HAP-1 (cell line): ENCODE measurements around the gene NDUFA13.
"Not testable (repeated sequence)": the region's sequence is repeated elsewhere in the genome, so short reads cannot be mapped to it uniquely, and the experiment has no call there.

Source experiments
- DNase-seq, 2 experiments: peaks; one replicate each; pipeline ENCODE4 v3.0.0-alpha.2; 2016 to 2020; ENCODE audit warnings: low spot score in 2 of 2
- H3K27me3 ChIP-seq: fragments of 250-450 bp; sonication (Bioruptor Pico); 2 replicates; pipeline ENCODE4 v1.5.1; 2020; ENCODE audit warnings: low read depth, mild to moderate bottlenecking, moderate library complexity
- H3K36me3 ChIP-seq: fragments of 250-450 bp; sonication (Bioruptor Pico); replicated peaks from 2 replicates; pipeline ENCODE4 v1.5.1; 2020; ENCODE audit warnings: mild to moderate bottlenecking
- H3K4me1 ChIP-seq: fragments of 250-450 bp; sonication (Bioruptor Pico); 2 replicates; pipeline ENCODE4 v1.5.1; 2020; ENCODE audit warnings: mild to moderate bottlenecking
- H3K4me3 ChIP-seq: fragments of 250-450 bp; sonication (Bioruptor Pico); 2 replicates; pipeline ENCODE4 v1.5.1; 2020; ENCODE audit warnings: mild to moderate bottlenecking, moderate library complexity
- H3K9me3 ChIP-seq: fragments of 250-450 bp; sonication (Bioruptor Pico); 2 replicates; pipeline ENCODE4 v1.5.1; 2020; ENCODE audit warnings: mild to moderate bottlenecking, moderate library complexity
- in situ Hi-C: fragments of 300-500 bp; cut with MboI; formaldehyde crosslinking; loops from 3 replicates; pipeline ENCODE4 v1.14.3; 2020; ENCODE audit warnings: low sequenced_read_pairs, inconsistent platforms, mixed read lengths

The NDUFA13 gene

DNA sequence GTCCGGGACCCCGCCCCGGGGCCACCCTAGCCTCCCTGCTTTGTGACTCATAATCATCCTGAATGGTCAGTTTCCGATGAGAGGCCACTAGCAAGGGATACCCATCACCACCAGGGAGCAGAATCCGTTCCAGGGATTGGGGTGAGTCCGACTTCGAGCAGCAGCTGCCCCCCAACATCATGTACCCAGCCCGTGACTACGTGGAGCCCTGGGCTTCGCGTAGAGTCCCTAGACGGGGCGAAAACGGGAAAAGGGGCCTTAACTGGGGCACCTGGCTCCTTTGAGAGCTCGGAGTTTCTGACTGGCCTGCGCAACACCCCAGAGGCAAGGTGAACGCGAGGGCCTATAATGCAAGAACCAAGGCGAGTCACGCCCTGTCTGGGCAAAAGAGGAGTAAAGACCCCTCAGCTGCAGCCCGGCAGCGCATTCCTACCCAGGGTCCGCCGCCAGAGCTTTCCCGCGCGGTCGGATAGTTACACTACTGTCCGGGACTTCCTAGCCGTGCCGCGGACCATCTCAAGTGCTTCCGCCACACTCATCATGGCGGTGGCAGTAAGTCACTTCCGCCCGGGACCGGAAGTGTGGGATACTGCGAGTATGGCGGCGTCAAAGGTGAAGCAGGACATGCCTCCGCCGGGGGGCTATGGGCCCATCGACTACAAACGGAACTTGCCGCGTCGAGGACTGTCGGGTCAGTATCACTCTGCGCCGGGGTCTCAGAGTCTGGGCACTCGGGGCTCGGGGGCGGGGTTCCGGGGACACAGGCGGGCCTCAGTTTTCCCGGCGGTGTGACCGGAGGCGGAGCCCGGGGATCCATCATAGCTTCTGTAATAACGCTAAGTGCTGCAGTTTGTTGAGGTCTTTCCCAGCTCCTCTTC is at the start of gene NDUFA13:
NDUFA13 (plus strand) TSS at position 584 of the 878 bp plus-strand sequence; CDS start at position 598, 14 bp downstream.
- Histone ChIP-seq H3K27me3 (no peaks in the 10 kb centered on the region), H3K36me3 (peaks cover 14% of the 10 kb centered on the region), H3K4me1 (peaks cover 10% of the 10 kb centered on the region), H3K4me3 (peak within 1 kb of the TSS; percentile 82), H3K9me3 (no peaks in the 10 kb centered on the region)
- in situ Hi-C loops, result no loop called here
- peak; percentile 80 to 95 for DNase-seq

DNA sequence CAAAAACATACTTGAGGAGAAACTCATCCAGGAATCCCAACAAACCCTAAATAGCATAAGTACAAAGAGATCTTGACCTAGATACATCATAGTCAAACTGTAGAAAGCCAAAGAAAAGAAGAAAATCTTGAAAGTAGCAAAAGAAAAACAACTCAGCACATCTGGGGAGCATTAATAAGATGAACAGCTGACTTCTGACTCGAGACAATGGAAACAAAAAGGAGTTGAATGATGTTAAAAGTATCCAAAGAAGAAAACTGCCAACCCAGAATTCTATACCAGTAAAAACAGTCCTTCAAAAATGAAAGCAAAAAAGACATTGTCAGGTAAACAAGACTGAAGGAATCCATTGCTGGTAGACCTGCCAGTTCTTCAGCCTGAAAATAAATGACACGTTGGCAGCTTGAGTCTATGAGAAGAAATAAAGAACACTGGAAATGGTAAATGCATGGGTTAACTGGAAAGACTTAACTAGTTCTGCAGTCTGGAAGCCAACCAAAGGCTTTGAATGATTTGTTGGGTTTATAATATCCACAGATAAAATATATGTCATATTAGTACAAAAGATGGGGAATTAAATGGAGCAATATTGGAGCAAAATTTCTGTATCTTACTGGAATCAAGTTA is 47.5 kb upstream of the NDUFA13 start:
- in situ Hi-C loops, result no loop called here
- Histone ChIP-seq H3K27me3 (no peaks in the 10 kb centered on the region), H3K4me1 (peaks cover 13% of the 10 kb centered on the region), H3K4me3 (no peak overlapping the region), H3K9me3 (peaks cover 14% of the 10 kb centered on the region), H3K36me3 (peaks cover 42% of the 10 kb centered on the region)
- DNase-seq, result no peak

DNA sequence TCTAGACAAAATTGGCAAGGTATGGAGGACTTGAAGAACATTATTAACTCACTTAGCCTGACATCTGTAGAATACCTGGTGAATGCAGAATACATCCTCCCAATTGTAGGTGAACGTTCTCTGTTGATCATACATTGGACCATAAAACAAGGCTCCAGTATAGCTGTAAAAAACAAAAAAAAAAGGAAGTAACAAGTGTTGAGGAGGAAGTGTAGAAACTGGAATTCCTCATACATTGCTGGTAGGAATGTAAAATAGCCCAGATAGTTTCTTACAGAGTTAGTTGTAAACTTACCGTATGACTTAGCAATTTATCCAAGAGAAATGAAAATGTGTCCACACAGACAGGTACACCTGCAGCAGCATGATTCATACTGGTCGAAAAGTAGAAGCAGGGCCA is 45.4 kb upstream of the NDUFA13 start:
- peaks cover 42% of the 10 kb centered on the region for H3K36me3 ChIP-seq
- no peak overlapping the region for H3K4me3 ChIP-seq
- no peak for DNase-seq
- no peaks in the 10 kb centered on the region for H3K27me3 ChIP-seq
- H3K4me1 ChIP-seq, result peaks cover 7% of the 10 kb centered on the region
- in situ Hi-C loops, result no loop called here
- H3K9me3 ChIP-seq, result peaks cover 14% of the 10 kb centered on the region

DNA sequence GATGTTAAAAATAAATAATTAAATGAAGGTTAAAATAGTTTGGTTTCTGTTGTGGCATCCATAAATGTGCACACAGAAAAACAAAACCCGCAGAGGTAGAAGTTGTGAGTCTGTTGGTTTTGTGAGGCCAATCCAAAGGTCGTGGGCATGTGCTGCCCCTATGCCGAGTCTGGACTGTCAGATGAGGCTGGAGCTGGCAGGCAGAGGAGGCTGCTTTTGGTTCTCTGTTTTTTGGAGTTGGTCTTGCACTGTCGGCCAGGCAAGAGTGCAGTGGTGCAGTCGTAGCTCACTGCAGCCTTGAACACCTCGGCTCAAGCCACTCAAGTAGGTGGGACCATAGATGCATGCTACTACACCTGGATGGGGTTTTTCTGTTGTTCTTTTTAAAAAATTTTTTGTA is 44.3 kb upstream of the NDUFA13 start:
- Histone ChIP-seq H3K36me3 (peaks cover 42% of the 10 kb centered on the region), H3K4me3 (no peak overlapping the region), H3K4me1 (peaks cover 10% of the 10 kb centered on the region), H3K9me3 (peaks cover 14% of the 10 kb centered on the region), H3K27me3 (no peaks in the 10 kb centered on the region)
- in situ Hi-C loops, result no loop called here
- no peak for DNase-seq

DNA sequence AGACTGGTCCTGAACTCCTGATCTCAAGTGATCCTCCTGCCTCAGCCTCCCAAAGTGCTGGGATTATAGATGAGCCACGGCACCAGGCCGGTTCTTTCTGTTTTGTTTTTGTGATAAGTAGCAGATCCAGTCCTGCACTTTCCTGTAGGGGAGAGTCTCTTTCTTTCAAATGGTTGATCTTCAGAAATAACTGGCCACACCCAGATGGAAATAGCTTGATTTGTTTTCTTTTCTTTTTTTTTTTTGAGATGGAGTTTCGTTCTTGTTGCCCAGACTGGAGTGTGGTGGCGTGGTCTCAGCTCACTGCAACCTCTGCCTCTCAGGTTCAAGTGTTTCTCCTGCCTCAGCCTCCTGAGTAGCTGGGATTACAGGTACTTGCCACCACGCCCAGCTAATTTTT is 43.9 kb upstream of the NDUFA13 start:
- H3K4me1 ChIP-seq, result peaks cover 10% of the 10 kb centered on the region
- DNase-seq, H3K27me3 ChIP-seq, H3K4me3 ChIP-seq, in situ Hi-C loops: not testable (repeated sequence)
- H3K9me3 ChIP-seq, result peaks cover 14% of the 10 kb centered on the region
- H3K36me3 ChIP-seq, result peaks cover 39% of the 10 kb centered on the region

DNA sequence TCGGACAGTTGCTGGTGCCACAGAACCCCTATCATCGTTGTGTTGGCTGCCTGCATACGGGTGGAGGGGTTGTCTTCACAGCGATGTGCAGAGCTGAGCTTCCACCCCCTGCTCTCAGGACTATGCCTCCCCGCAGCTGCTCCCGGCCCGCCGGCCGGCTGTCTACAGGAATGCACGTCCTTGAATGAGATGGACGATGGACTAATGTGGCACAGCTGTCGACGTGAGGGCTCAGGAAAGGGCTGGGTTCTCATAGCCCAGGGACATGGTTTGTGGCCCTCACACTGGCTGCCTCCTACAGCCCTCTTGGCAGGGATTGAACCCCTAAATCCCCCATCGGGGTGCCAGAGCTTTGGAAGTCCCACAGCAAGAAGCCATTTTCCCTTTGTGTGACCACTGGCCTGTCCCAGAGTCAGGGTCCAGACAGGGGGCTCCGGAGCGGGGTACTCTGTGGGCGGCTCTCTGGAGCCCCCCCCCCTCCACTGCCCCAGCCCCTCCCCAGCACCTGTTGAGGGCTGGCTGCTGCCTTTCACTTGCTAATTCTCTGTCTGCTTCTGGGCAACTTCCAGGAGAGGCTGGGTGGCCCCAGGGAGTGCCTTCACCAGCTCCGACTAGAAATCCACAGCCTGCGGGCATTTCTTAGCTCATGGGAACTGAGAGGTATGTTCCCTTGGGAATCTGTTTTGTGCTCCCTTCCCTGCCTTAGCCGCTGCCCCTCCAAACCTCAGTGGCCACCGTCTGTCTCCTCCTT is 40.8 kb upstream of the NDUFA13 start:
- peaks cover 25% of the 10 kb centered on the region for H3K36me3 ChIP-seq
- no peaks in the 10 kb centered on the region for H3K27me3 ChIP-seq
- peaks cover 10% of the 10 kb centered on the region for H3K4me1 ChIP-seq
- no peak overlapping the region for H3K4me3 ChIP-seq
- in situ Hi-C loops, result no loop called here
- H3K9me3 ChIP-seq, result no peaks in the 10 kb centered on the region
- DNase-seq, result peak; percentile 38 to 80

DNA sequence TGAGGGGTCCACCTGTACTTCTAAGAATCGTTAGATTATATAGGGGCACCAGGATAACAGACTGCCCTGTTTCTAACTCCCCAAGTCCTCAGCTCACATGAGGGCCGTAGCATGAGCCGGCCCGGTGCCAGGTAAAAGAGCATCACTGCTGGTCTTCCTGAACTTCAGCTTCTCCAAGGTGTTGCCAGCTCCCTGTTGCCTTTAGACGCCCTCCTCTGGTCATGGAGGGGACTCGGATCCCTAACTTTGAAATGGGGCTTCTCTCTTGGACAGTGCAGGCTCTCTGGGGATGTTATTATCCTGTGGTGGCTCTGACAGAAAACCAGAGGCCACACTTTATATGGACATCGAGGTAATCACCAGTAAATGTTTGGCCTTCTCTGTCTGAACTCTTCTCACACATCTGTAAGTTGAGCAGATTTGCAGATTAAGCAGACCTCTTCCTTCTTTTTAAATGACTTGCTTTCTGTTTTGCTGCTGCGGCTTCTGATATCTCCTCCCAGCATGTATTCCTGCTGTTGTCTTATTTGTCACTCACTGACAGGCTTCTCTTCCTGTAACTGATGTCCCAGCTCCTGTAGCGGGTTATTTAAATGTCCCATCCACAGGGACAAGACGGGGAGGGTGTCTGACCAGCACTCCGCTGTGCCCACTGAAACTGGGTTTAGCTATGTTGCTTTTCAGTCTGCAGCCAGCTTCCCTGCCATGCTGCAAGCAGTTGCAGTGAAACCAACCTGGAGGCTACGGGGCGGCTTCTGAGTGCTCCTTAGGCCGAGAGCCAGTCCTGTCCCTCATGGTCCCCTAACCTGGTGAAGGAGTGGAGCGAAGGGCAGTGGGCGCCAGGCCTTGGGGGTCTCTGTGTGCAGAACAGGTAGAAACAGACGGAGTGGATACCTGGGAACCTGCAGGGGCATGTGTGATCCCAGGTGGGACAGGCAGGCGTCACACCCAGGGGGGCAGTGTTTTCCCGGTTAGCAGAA is 39.9 kb upstream of the NDUFA13 start:
- Histone ChIP-seq H3K4me1 (peaks cover 10% of the 10 kb centered on the region), H3K36me3 (peaks cover 30% of the 10 kb centered on the region), H3K27me3 (no peaks in the 10 kb centered on the region), H3K4me3 (no peak overlapping the region), H3K9me3 (no peaks in the 10 kb centered on the region)
- DNase-seq, result peak in 1 of 2 experiments; percentile 36
- in situ Hi-C loops, result no loop called here

DNA sequence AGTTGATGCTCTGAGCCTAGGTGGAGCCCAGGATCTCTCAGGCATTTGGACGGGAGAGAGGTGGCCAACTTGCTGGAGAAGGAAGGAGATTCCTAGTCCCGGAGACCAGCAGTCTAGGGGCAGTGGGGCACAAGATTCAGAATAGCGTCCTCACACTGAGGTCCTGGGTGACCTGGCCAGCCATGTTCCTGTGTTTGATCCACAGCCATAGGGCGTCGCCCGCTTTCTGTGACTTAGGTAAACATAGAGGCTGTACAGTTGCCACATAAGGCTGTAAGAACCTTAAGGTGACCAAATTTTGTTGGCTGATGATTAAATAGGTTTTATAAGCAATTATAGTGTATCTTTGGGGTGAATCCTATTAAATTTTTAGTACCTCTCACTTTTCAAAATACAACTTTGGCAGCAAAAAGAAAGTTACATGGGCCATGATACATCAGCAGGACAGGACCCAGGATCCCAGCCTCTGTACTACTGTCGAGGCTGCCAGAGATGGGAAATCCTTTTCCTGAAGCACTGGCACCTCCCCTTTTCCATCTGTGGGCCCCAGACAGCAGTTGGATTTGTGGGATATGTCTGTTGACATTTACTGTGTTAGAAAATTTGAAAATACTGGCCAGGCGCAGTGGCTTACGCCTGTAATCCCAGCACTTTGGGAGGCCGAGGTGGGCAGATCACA is 38.2 kb upstream of the NDUFA13 start:
- in situ Hi-C loops, result no loop called here
- H3K4me1 ChIP-seq, result peaks cover 10% of the 10 kb centered on the region
- no peak overlapping the region for H3K4me3 ChIP-seq
- H3K9me3 ChIP-seq, result no peaks in the 10 kb centered on the region
- H3K27me3 ChIP-seq, result no peaks in the 10 kb centered on the region
- DNase-seq, result no peak
- peaks cover 42% of the 10 kb centered on the region for H3K36me3 ChIP-seq

DNA sequence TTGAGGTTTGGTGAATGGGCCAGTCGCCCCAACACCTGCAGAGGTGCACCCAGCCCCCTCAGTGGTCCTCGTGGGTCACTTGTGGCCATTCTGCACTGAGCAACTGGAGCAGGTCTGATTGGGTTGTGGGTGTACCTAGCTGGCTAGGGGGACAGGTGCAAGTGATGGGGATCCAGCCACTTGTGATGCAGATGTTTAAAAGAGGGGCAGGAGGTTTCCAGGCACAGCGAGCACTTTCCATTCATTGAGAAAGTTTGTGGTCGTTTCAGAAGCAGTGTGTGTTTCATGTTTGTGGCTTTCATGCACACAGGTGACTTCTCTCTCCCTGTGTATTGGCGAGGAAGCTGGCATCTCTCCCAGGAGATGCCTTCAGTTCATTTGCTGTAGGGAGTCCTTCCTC is 35.3 kb upstream of the NDUFA13 start:
- Histone ChIP-seq H3K36me3 (peaks cover 34% of the 10 kb centered on the region), H3K4me1 (peaks cover 2% of the 10 kb centered on the region), H3K27me3 (no peaks in the 10 kb centered on the region), H3K4me3 (no peak overlapping the region), H3K9me3 (no peaks in the 10 kb centered on the region)
- in situ Hi-C loops, result no loop called here
- no peak for DNase-seq

DNA sequence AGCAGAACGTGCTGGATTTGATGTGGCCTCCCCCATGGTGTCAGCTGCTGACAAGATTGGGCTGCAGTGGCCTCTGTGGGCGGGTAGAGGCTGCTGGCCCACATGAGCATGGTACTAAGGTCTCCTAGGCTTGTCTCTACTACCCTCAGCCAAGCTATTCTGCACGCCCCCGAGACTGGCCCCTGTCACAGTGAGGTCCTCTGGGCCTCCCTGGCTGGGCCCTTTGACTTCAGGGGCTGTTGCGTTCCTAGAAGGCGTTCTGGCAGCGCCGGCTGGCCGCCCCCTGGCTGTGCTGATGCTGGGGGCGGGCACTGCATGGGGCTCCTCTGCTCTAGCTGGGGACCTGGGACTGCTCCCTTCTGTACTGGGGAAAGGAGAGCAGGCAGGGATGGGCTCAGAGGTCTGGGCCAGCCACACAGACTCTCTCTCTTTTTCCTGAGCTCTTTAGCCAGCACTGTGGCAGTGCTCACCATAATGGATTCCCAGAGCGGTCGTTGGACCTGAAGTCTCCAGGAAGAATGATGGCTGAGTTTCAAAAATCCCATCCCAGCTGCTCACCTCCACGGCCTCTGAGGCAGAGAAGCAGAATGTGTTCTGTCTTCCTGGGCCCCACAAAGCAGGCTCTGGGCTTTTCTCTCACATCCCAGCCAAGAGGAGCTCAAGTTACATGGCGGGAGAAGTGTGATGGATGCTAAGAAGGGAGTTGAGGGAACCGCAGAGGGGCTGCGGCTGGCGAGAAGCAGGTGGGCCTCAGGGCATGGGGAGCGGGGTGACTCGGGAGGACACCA is 33.0 kb upstream of the NDUFA13 start:
- H3K36me3 ChIP-seq, result peaks cover 31% of the 10 kb centered on the region
- peaks cover 2% of the 10 kb centered on the region for H3K4me1 ChIP-seq
- H3K4me3 ChIP-seq, result no peak overlapping the region
- in situ Hi-C loops, result no loop called here
- no peaks in the 10 kb centered on the region for H3K27me3 ChIP-seq
- H3K9me3 ChIP-seq, result no peaks in the 10 kb centered on the region
- no peak for DNase-seq

DNA sequence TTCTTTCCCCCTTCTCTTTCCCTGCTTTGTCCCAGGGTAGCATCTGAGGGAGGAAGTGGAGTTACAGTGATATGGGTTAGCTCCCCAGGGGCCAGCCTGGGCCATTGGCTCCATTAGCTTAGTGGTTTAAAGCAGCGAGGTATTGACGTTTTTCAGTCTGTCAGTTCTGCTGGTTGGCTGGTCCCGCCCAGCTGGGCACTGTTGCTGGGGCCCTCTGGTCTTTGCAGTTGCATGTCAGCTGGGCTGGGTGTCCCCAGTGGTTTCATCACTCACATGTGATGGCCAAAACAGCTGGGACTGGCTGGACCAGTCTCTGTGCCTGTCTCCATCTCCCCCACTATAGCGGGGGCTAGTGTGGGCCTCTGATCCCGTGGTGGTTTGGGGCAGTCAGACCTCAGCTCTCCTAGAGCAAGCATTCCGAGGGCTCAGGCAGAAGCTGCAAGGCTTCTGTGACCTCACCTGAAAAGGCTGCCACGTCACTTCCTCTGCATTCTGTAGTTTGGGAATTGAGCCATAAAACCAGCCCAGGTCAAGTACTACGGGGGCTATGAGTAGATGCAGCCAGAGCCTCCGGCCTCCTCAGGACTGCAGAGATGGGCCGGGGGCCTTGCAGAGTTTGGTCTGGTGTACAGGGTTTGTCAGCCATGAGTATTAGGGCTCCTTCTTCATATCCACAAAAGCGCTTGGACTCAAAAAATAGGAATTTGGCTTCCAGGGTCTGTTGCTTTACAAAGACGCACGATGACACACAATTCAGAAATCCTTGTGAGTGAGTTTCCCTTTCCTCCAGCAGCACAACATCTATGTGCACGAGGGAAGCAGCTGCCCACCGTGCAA is 30.6 kb upstream of the NDUFA13 start:
- H3K4me3 ChIP-seq, result no peak overlapping the region
- H3K9me3 ChIP-seq, result no peaks in the 10 kb centered on the region
- in situ Hi-C loops, result no loop called here
- no peaks in the 10 kb centered on the region for H3K27me3 ChIP-seq
- H3K4me1 ChIP-seq, result peaks cover 14% of the 10 kb centered on the region
- peaks cover 25% of the 10 kb centered on the region for H3K36me3 ChIP-seq
- DNase-seq, result no peak
